CD4-positive, alpha-beta T cell (primary cell): ENCODE measurements around the gene NCAN. TPM values are rescaled to one million over a fixed set of nuclear protein-coding genes. Genes with fewer than 3 reads are reported as not detected.

Experiments used
- ATAC-seq: fragments of 200-7000 bp; cut with Tn5 transposase; one replicate; pipeline ENCODE4 v1.10.0; 2022; ENCODE audit warnings: mild to moderate bottlenecking; ENCODE audit not compliant: poor library complexity
- CTCF ChIA-PET: fragments of 350-600 bp; sonication (Branson Sonifier 250); formaldehyde crosslinking; loops from one replicate; lab custom pipeline; 2021; ENCODE audit warnings: antibody characterized with exemption, inconsistent platforms; lab: Charles Lee
- POLR2A ChIA-PET: fragments of 350-600 bp; sonication (Branson Sonifier 250); formaldehyde crosslinking; loops from one replicate; lab custom pipeline; 2021; ENCODE audit warnings: antibody characterized with exemption, inconsistent platforms; lab: Charles Lee
- DNase-seq, 14 experiments: peaks; one replicate each; pipeline ENCODE4 v3.0.0-alpha.2; 2013 to 2020; ENCODE audit warnings: mixed read lengths in 2 of 14
- H3K27ac ChIP-seq, 2 donors: one replicate each; pipeline versions ENCODE4 v1.5.1 to v1.7.0; 2013; ENCODE audit warnings: low read length in 2 of 2, low read depth in 1 of 2, mild to moderate bottlenecking in 1 of 2
- H3K27me3 ChIP-seq, 2 experiments: 1 replicate in 1 of 2; 2 replicates in 1 of 2; pipeline versions ENCODE4 v1.6.1 to v1.7.0; 2013; ENCODE audit warnings: low read length in 2 of 2, control low read depth in 1 of 2, mild to moderate bottlenecking in 1 of 2, moderate library complexity in 1 of 2; ENCODE audit not compliant: insufficient read depth in 2 of 2, control insufficient read depth in 1 of 2
- H3K36me3 ChIP-seq: one replicate; pipeline ENCODE4 v1.6.1; 2013; ENCODE audit warnings: low read length, control low read depth; ENCODE audit not compliant: insufficient read depth
- H3K4me1 ChIP-seq: one replicate; pipeline ENCODE4 v1.6.1; 2013; ENCODE audit warnings: low read length, control low read depth; ENCODE audit not compliant: insufficient read depth
- H3K4me3 ChIP-seq: one replicate; pipeline ENCODE4 v1.5.1; 2013; ENCODE audit warnings: mild to moderate bottlenecking, low read length, moderate library complexity
- H3K9me3 ChIP-seq, 2 experiments: 1 replicate in 1 of 2; 2 replicates in 1 of 2; pipeline versions ENCODE4 v1.6.1 to v1.7.0; 2013; ENCODE audit warnings: low read length in 2 of 2, mild to moderate bottlenecking in 2 of 2, control low read depth in 1 of 2, moderate library complexity in 1 of 2; ENCODE audit not compliant: control insufficient read depth in 1 of 2, insufficient read depth in 1 of 2
- H3K27ac Mint-ChIP-seq: one replicate; pipeline ENCODE4 v1.8.0; 2020; ENCODE audit warnings: mixed read lengths
- H3K27me3 Mint-ChIP-seq: one replicate; pipeline ENCODE4 v1.8.0; 2021; ENCODE audit warnings: mixed read lengths
- H3K36me3 Mint-ChIP-seq: one replicate; pipeline ENCODE4 v1.8.0; 2021; ENCODE audit warnings: low read depth, mixed read lengths
- H3K4me1 Mint-ChIP-seq: one replicate; pipeline ENCODE4 v1.8.0; 2021; ENCODE audit warnings: low read depth, mixed read lengths
- H3K4me3 Mint-ChIP-seq: one replicate; pipeline ENCODE4 v1.8.0; 2020; ENCODE audit warnings: mild to moderate bottlenecking, mixed read lengths
- H3K9me3 Mint-ChIP-seq: one replicate; pipeline ENCODE4 v1.8.0; 2020; ENCODE audit warnings: mixed read lengths
- intact Hi-C, 2 experiments: fragments of 100-400 bp; cut with DNase I in 1 of 2; cut with micrococcal nuclease in 1 of 2; formaldehyde crosslinking; loops; one replicate each; pipeline versions ENCODE4 v1.15.1 to v1.9.0; 2023 to 2025; cut with DNase I, micrococcal nuclease
- total RNA-seq, 174 experiments: library from RNA in 2 of 174; stranded (reverse) in 2 of 174; gene quantifications; one replicate each; pipeline ENCODE4 v1.2.3 and lab custom pipeline; 2021 to 2026
- TF ChIP-seq, protein P1 (sequence below): fragments of 200-600 bp; IDR thresholded peaks from one replicate; pipeline ENCODE4 v1.8.0; 2022; ENCODE audit warnings: antibody characterized with exemption, mild to moderate bottlenecking

The NCAN gene
- total RNA-seq, 2 experiments from 2014 or later = not detected

DNA sequence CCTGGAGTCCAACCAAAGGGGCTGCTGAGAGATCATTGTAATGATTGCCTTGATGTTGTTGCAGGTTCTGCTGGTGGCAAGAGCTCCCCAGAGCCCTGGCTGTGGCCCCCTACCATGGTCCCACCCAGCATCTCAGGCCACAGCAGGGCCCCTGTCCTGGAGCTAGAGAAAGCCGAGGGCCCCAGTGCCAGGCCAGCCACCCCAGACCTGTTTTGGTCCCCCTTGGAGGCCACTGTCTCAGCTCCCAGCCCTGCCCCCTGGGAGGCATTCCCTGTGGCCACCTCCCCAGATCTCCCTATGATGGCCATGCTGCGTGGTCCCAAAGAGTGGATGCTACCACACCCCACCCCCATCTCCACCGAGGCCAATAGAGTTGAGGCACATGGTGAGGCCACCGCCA lies 15.5 kb downstream of the NCAN start:
- intact Hi-C loops = no loop called here

DNA sequence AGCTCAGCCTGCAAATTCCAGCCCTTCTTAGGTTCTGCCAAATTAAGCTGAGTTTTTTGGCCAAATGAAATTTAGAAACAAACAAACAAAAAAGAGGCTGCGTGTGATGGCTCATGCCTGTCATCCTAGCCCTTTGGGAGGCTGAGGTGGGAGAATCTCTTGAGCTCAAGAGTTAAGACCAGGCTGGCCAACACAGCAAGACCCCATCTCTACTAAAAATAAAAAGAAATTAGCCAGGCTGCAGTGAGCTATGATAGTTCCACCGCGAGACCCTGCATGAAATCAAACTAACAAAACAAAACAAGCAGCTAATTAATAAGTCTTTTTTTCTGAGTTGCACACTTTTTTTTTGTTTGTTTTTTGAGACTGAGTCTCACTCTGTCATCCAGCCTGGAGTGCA lies 17.9 kb downstream of the NCAN start:
- H3K36me3 ChIP-seq = no peaks in the 10 kb centered on the region
- Mint-ChIP-seq H3K27ac (no peak overlapping the region), H3K4me3 (no peak overlapping the region), H3K27me3 (peaks cover 19% of the 10 kb centered on the region), H3K36me3 (no peaks in the 10 kb centered on the region), H3K9me3 (no peaks in the 10 kb centered on the region), H3K4me1 (no peaks in the 10 kb centered on the region)
- CTCF ChIA-PET = no interaction called here
- POLR2A ChIA-PET = no interaction called here
- DNase-seq = no peak
- H3K27me3 ChIP-seq = peaks cover 0 to 7% of the 10 kb centered on the region in 2 experiments
- intact Hi-C loops = no loop called here
- no peak overlapping the region for H3K27ac ChIP-seq
- ATAC-seq = no peak
- H3K4me1 ChIP-seq = peaks cover 8% of the 10 kb centered on the region
- no peak overlapping the region for H3K4me3 ChIP-seq
- TF ChIP-seq, protein P1, sequence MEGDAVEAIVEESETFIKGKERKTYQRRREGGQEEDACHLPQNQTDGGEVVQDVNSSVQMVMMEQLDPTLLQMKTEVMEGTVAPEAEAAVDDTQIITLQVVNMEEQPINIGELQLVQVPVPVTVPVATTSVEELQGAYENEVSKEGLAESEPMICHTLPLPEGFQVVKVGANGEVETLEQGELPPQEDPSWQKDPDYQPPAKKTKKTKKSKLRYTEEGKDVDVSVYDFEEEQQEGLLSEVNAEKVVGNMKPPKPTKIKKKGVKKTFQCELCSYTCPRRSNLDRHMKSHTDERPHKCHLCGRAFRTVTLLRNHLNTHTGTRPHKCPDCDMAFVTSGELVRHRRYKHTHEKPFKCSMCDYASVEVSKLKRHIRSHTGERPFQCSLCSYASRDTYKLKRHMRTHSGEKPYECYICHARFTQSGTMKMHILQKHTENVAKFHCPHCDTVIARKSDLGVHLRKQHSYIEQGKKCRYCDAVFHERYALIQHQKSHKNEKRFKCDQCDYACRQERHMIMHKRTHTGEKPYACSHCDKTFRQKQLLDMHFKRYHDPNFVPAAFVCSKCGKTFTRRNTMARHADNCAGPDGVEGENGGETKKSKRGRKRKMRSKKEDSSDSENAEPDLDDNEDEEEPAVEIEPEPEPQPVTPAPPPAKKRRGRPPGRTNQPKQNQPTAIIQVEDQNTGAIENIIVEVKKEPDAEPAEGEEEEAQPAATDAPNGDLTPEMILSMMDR = no peak
- peaks cover 6 to 14% of the 10 kb centered on the region in 2 experiments for H3K9me3 ChIP-seq

More for the DNA sequence above, 15.5 kb downstream of the NCAN start:
- CTCF ChIA-PET = no interaction called here
- no peak for ATAC-seq
- H3K27me3 ChIP-seq = peaks cover 7 to 9% of the 10 kb centered on the region in 2 experiments
- no peaks in the 10 kb centered on the region for H3K9me3 Mint-ChIP-seq
- H3K4me3 Mint-ChIP-seq = no peak overlapping the region
- no peak overlapping the region for H3K4me3 ChIP-seq
- TF ChIP-seq, protein P1 = no peak
- peaks cover 11% of the 10 kb centered on the region for H3K4me1 ChIP-seq
- H3K27ac Mint-ChIP-seq = no peak overlapping the region
- no peaks in the 10 kb centered on the region for H3K36me3 Mint-ChIP-seq
- H3K4me1 Mint-ChIP-seq = no peaks in the 10 kb centered on the region
- H3K9me3 ChIP-seq = peaks cover 0 to 4% of the 10 kb centered on the region in 2 experiments
- no peak overlapping the region for H3K27ac ChIP-seq
- peaks cover 22% of the 10 kb centered on the region for H3K27me3 Mint-ChIP-seq
- POLR2A ChIA-PET = no interaction called here
- H3K36me3 ChIP-seq = no peaks in the 10 kb centered on the region
- no peak for DNase-seq

DNA sequence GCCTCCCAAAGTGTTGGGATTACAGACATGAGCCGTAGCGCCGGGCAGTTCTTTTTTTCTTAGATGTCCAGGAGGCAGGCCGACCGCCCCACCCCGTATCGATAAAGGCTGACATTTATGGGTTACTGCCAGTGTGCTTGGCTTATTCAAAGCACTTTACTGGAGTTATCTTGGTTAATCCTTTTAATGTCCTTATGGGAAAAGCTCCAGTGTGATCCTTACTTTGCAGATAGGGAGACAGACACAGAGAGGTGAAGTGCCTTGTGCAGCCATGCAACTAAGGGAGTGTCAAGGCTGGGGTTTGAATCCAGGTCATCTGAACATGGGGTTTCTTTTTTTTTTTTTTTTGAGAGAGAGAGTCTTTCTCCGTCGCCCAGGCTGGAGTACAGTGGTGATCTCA lies 19.2 kb downstream of the NCAN start:
- no peak for ATAC-seq
- no peaks in the 10 kb centered on the region for H3K4me1 Mint-ChIP-seq
- CTCF ChIA-PET = interaction anchor here (0.7 kb wide), 1 partner anchor 142 kb away, joined by 4 read pairs; no protein-coding TSS in a partner anchor

More for the DNA sequence above, 19.2 kb downstream of the NCAN start:
- Histone ChIP-seq H3K36me3 (no peaks in the 10 kb centered on the region), H3K27me3 (peaks cover 0 to 3% of the 10 kb centered on the region in 2 experiments), H3K4me3 (no peak overlapping the region), H3K4me1 (no peaks in the 10 kb centered on the region), H3K27ac (no peak overlapping the region), H3K9me3 (peaks cover 18 to 20% of the 10 kb centered on the region in 2 experiments)
- Mint-ChIP-seq H3K36me3 (no peaks in the 10 kb centered on the region), H3K27ac (no peak overlapping the region), H3K27me3 (peaks cover 13% of the 10 kb centered on the region), H3K9me3 (peaks cover under 1% of the 10 kb centered on the region), H3K4me3 (no peak overlapping the region)
- TF ChIP-seq, protein P1 = no peak
- intact Hi-C loops = no loop called here
- POLR2A ChIA-PET = no interaction called here
- DNase-seq = no peak
